Suprapubic skin (tissue), 4 donors: ENCODE data around the gene NFATC3. TPM values are rescaled to one million over a fixed set of nuclear protein-coding genes. Genes with fewer than 3 reads are reported as not detected.

ENCODE experiments used
- DNase-seq, 2 donors: peaks; one replicate each; pipeline ENCODE4 v3.0.0-alpha.2; 2019; ENCODE audit warnings: low spot score in 2 of 2
- H3K27ac ChIP-seq: fragments of 200-600 bp; sonication (generic); one replicate; pipeline ENCODE4 v1.5.1; 2019
- H3K27me3 ChIP-seq: fragments of 200-600 bp; sonication (generic); one replicate; pipeline ENCODE4 v1.5.1; 2019
- H3K36me3 ChIP-seq: fragments of 200-600 bp; sonication (generic); one replicate; pipeline ENCODE4 v1.5.1; 2019
- H3K4me1 ChIP-seq: fragments of 200-600 bp; sonication (generic); one replicate; pipeline ENCODE4 v1.5.1; 2019
- H3K4me3 ChIP-seq: fragments of 200-600 bp; sonication (generic); one replicate; pipeline ENCODE4 v1.5.1; 2019; ENCODE audit warnings: mild to moderate bottlenecking
- H3K9me3 ChIP-seq: fragments of 200-600 bp; sonication (generic); one replicate; pipeline ENCODE4 v1.5.1; 2019
- CTCF ChIP-seq, 2 donors: fragments of 200-600 bp in 1 of 2; fragments of 450-650 bp in 1 of 2; sonication (generic) in 1 of 2; IDR thresholded peaks; one replicate each; pipeline ENCODE4 v1.5.1; 2016 to 2019; ENCODE audit warnings: antibody characterized with exemption in 2 of 2, mild to moderate bottlenecking in 1 of 2, moderate library complexity in 1 of 2
- EP300 ChIP-seq: sonication (generic); formaldehyde crosslinking; IDR thresholded peaks from one replicate; pipeline ENCODE4 v1.6.1; 2017; ENCODE audit warnings: antibody characterized with exemption
- POLR2A ChIP-seq, 2 donors: fragments of 450-650 bp; IDR thresholded peaks; one replicate each; pipeline ENCODE4 v1.6.1; 2017; ENCODE audit warnings: antibody characterized with exemption in 2 of 2, mild to moderate bottlenecking in 2 of 2, moderate library complexity in 2 of 2
- POLR2AphosphoS5 ChIP-seq, 3 donors: sonication (generic); formaldehyde crosslinking; IDR thresholded peaks; one replicate each; pipeline ENCODE4 v1.6.1; 2017; ENCODE audit warnings: antibody characterized with exemption in 3 of 3
- WGBS: methylation state at CpG from one replicate; pipeline ENCODE4 v1.1.5; 2018; 5-methylcytosine and 5-hydroxymethylcytosine counted together
- total RNA-seq, 4 donors: library from RNA; depleted of rRNA; stranded (reverse); fragments of >200 nt; gene quantifications; one replicate each; pipeline ENCODE4 v1.1.0, GENCODE V29; 2016

The NFATC3 gene
- total RNA-seq, 4 donors from 2014 or later = 32.7 to 58.1 (median 36.9) TPM

GRCh38 chr16:68093816-68094613, 8.8 kb downstream of the NFATC3 start:
- WGBS = 66% methylated on average over 5 of the region's 5 CpGs

GRCh38 chr16:68094614-68094934, 9.4 kb downstream of the NFATC3 start:
- H3K27ac ChIP-seq = no peak overlapping the region
- no peak overlapping the region for H3K4me3 ChIP-seq
- H3K27me3 ChIP-seq = no peaks in the 10 kb centered on the region
- no peaks in the 10 kb centered on the region for H3K36me3 ChIP-seq
- H3K9me3 ChIP-seq = no peaks in the 10 kb centered on the region
- peaks cover 57% of the 10 kb centered on the region for H3K4me1 ChIP-seq
- no peak for DNase-seq
- TF ChIP-seq POLR2A (IDR thresholded peaks at IDR 0.05) = no peak
- no peak for TF ChIP-seq EP300
- TF ChIP-seq CTCF (IDR thresholded peaks at IDR 0.05) = no peak
- TF ChIP-seq POLR2AphosphoS5 (IDR thresholded peaks at IDR 0.05) = no peak
- 86% methylated on average over 4 of the region's 4 CpGs for WGBS

More at GRCh38 chr16:68093816-68094613, 8.8 kb downstream of the NFATC3 start:
- no peak for TF ChIP-seq EP300
- TF ChIP-seq POLR2AphosphoS5 (IDR thresholded peaks at IDR 0.05) = no peak
- TF ChIP-seq CTCF (IDR thresholded peaks at IDR 0.05) = peak; percentile 3 to 13
- H3K4me1 ChIP-seq = peaks cover 62% of the 10 kb centered on the region
- H3K4me3 ChIP-seq = no peak overlapping the region
- DNase-seq = no peak
- no peak overlapping the region for H3K27ac ChIP-seq
- no peaks in the 10 kb centered on the region for H3K9me3 ChIP-seq
- no peaks in the 10 kb centered on the region for H3K27me3 ChIP-seq
- no peaks in the 10 kb centered on the region for H3K36me3 ChIP-seq

- no peak overlapping the region for H3K27ac ChIP-seq
- WGBS = 96% methylated on average over 2 of the region's 2 CpGs
These were observed 11.3 kb downstream of the NFATC3 start for GRCh38 chr16:68096491-68096890.

GRCh38 chr16:68097088-68097487, 11.9 kb downstream of the NFATC3 start:
- Histone ChIP-seq H3K4me1 (peaks cover 33% of the 10 kb centered on the region), H3K9me3 (no peaks in the 10 kb centered on the region), H3K27ac (no peak overlapping the region), H3K27me3 (no peaks in the 10 kb centered on the region), H3K4me3 (no peak overlapping the region), H3K36me3 (no peaks in the 10 kb centered on the region)
- DNase-seq = no peak
- TF ChIP-seq CTCF (IDR thresholded peaks at IDR 0.05) (no peak), EP300 (no peak), POLR2AphosphoS5 (IDR thresholded peaks at IDR 0.05) (no peak), POLR2A (IDR thresholded peaks at IDR 0.05) (no peak)

More at GRCh38 chr16:68096491-68096890, 11.3 kb downstream of the NFATC3 start:
- Histone ChIP-seq H3K9me3 (no peaks in the 10 kb centered on the region), H3K4me1 (peaks cover 39% of the 10 kb centered on the region), H3K4me3 (no peak overlapping the region), H3K27me3 (no peaks in the 10 kb centered on the region), H3K36me3 (no peaks in the 10 kb centered on the region)
- no peak for DNase-seq
- TF ChIP-seq POLR2AphosphoS5 (IDR thresholded peaks at IDR 0.05) = no peak
- TF ChIP-seq EP300 = no peak
- TF ChIP-seq CTCF (IDR thresholded peaks at IDR 0.05) = no peak
- TF ChIP-seq POLR2A (IDR thresholded peaks at IDR 0.05) = no peak

- Histone ChIP-seq H3K27ac (no peak overlapping the region), H3K9me3 (no peaks in the 10 kb centered on the region), H3K27me3 (no peaks in the 10 kb centered on the region), H3K4me3 (no peak overlapping the region), H3K36me3 (no peaks in the 10 kb centered on the region), H3K4me1 (peaks cover 25% of the 10 kb centered on the region)
- TF ChIP-seq CTCF (IDR thresholded peaks at IDR 0.05) (no peak), POLR2A (IDR thresholded peaks at IDR 0.05) (no peak), EP300 (no peak), POLR2AphosphoS5 (IDR thresholded peaks at IDR 0.05) (no peak)
- WGBS = 96% methylated on average over 3 of the region's 3 CpGs
- DNase-seq = no peak
These were observed 12.7 kb downstream of the NFATC3 start for GRCh38 chr16:68097895-68098294.
